ENCODE results near the gene CLSTN2.
A peak's percentile ranks its signal among the peaks of the same experiment; 100 is the strongest.

Gene CLSTN2

DNA sequence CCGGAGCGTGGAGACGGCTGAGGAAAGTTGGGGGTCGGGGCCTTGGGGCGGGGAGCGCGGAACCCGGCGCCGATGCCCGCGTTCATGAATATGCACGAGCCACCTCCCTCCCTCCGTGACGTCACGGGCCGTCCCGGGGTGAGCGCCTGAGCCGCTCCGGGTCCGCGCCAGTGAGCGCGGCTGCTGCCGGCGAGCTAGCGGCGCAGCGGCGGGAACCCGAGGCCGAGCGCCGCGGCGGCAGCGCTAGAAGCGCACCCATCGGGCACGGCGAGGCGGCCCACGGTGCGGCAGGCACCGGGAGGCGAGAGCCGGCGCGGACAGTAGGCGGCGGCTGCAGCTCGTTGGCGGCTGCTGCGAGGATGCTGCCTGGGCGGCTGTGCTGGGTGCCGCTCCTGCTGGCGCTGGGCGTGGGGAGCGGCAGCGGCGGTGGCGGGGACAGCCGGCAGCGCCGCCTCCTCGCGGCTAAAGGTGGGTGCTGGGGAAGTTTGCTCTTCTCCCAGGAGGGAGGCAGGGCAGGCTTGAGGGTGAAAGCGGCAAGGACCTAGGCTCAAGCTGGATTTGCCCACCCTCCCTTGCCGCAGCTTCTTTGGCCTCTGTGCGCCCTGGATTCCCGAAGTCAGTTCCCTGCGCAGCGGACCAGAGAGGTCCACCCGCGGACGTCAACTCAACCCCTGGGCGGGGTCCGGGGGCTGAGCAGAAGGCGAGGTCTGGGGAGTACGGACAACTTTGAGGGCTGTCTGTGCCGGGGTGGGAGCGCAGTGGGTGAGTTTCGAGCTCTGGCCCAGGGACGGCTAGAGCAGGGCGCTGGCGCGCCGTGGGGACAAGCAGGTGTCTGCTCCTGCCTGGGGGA is at the start of gene CLSTN2:
Gene CLSTN2 (plus strand): TSS at position 170 of the 850 bp plus-strand sequence.
- peak; percentile 4 for DNase-seq

- no peak for DNase-seq
Measured at GRCh38 chr3:139887431-139887830, 47.6 kb upstream of the CLSTN2 start.

DNA sequence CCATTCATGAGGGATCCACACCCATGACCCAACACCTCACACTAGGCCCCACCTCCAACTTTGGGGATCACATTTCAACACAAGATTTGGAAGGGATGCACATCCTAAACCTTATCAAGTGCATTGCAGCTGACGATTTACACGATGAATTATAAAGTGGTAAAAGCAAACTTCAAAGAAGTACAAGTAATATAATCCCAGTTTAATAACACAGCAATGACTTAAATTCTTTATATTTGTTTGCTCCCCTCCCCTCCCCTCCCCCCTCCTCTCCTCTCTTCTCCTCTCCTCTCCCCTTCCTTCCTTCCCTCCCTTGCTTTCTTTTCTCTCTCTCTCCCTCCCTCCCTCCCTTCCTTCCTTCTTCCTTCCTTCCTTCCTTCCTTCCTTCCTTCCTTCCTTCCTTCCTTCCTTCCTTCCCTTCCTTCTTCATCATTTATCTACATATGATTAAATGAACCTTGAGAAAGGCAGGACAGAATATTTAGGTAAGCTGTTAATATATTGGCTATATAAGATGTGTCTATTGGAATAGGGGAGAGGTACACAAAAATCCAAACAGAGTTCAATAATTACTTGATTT is 46.3 kb upstream of the CLSTN2 start:
- DNase-seq: no peak

DNA sequence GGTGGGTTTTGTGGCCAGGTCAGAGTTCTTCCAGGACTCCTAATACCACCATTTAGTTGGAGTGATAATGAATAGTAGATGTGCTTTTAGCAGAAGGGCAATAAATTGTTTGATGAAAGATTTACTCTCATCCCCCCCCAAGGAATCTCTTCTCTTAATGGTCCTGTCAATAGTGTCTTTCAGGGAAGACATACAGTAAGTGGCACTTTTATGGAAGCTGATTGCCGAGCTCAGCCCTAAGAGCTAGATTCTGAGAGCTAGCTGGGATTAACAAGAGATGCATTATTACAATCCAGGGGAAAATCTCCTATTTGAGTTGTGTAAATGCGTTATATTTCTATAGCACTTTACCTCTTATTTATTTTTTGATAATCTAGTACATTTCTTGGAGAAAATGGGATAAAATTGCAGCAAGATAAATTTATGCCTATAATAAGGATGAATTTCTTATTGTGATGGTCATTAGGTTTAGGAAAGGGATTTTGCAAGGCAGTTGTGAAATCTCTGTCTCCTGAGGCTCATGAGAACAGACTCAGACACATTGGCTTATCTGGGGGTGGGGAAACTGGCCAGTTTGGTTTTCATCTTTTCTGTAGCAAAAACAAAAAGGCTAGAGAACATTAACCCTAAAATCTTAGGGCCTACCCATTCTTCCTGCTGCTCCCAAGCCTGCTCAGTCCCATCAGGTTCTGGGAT is 41.6 kb upstream of the CLSTN2 start:
- no peak for DNase-seq

DNA sequence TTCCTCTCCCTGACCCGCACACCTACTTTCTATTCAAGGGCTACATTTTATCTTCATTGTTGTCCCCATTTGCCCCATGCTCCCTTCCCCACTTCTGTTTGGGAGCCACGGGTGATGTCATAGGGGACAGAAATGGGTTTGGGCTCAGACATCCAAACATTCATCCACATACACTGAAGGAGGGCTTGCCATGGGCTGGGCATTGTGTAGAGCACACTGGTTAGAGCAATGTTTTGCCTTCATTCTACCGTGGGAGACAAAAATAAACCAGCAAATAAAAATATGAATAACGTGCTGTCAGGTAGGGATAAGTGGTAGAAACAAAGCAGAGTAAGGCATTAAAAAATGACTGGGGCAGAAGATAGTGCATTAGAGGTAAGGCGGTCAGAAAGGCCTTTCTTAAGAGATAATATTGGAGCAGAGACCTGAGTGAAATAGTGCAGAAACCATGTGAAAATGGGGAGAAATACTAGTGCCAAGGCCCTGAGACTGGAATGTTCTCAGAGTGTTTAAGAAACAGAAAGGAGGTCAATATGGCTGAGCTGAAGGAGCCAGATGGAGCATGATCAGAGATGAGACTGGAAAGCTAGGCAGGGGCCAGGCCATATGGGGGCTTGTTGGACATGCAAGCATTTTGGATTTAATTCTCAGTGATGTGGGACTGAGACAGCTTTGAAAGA is 40.9 kb upstream of the CLSTN2 start:
- no peak for DNase-seq

DNA sequence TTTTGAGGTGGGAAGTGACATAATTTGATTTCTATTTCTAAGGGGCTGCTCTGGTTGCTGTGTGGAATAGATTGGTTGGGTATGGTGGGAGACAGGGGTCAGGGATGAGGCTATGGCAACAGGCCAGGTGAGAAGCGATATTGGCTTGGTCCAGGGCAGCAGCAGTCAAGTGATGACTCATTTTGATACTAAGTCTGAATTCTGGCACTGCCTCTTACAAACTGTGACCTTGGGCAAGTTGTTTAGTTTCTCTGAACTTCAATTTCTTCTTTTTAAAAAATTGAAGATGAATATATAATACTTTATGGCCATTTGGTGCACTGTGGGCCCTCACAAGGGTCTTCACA is 40.4 kb upstream of the CLSTN2 start:
- DNase-seq: no peak

- no peak for DNase-seq
Measured at GRCh38 chr3:139897759-139898158, 37.2 kb upstream of the CLSTN2 start.

GRCh38 chr3:139906418-139906817 is 28.6 kb upstream of the CLSTN2 start:
- DNase-seq: peak; percentile 56

- DNase-seq: no peak
Measured at GRCh38 chr3:139909811-139910210, 25.2 kb upstream of the CLSTN2 start.

- no peak for DNase-seq
Measured at GRCh38 chr3:139916271-139916670, 18.7 kb upstream of the CLSTN2 start.

- DNase-seq: no peak
Measured at GRCh38 chr3:139917226-139917785, 17.7 kb upstream of the CLSTN2 start.

DNA sequence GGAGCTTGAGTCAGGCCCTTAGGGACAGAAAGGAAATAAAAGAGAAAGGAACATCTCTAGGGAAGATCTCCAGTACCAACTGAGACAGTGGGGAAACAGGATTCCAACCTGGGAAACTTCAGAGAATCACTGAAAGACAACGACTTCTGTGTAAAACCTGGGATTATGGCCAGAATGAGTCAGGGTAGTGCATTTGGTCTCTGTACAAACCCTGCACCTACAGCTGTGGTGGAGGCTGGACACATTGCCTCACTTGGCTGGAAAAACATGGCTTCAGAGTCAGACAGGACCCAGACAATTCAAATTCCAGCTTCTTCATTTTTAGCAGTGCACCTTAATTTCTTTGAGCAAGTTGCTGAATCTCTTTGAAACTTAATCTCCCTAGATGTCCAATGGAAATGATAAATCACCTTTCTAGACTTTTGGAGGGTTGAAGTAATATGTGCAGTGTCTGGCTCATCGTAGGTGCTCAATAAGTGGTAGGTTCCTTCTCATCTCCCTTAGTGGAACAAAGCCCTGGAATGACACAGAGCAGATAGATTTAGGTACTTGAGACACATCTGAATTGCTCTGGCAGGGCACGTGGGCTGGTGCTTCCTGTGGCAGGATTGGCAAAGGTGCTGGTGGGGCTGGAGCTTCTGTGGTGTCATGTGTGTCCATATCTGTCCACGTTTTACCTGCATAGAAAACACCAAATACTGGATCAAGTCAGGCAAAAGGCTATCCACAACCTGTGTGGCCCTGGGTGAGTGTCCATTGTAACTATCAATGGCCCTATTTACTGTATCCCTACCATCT is 6.1 kb upstream of the CLSTN2 start:
- no peak for DNase-seq

DNA sequence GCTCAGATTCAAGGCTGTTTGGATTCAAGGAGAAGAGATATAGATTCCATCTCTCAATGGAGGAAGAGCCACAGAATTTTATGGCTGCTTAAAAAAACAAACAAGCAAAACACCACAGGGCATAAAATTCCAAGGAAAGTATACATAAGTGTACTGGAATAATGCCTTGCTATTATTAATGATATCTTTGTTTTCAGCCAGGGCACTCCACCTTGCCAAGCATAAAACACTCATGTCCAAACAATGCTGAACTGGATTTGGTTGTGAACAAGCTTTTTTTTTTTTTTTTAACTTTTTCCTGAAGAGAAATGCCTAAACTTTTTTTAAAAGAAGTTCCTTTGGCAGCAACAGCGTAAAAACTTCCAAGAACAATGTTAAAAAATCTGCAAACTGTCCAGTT is 4.8 kb upstream of the CLSTN2 start:
- no peak for DNase-seq

DNA sequence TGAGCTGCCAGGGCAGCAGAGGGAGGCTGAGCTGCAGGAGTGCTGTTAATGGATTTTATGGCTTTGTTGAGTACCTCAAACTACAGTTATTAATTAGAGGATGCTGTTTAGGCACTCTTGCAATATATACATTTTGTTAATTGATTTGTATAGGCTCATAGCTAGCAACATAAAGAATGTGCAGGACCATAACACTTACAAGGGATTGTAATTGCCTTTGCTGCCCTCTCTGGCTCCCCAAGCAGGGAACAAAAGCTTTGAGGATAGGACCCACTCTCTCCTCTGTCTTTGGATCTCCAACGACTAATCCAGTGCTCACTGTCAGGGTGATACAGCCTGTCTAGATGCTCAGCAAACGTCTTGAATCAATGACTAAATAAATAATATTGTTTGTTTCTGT is 1.2 kb upstream of the CLSTN2 start:
- no peak for DNase-seq

- no peak for DNase-seq
Measured at GRCh38 chr3:139934613-139935015, 371 bp upstream of the CLSTN2 start.

DNA sequence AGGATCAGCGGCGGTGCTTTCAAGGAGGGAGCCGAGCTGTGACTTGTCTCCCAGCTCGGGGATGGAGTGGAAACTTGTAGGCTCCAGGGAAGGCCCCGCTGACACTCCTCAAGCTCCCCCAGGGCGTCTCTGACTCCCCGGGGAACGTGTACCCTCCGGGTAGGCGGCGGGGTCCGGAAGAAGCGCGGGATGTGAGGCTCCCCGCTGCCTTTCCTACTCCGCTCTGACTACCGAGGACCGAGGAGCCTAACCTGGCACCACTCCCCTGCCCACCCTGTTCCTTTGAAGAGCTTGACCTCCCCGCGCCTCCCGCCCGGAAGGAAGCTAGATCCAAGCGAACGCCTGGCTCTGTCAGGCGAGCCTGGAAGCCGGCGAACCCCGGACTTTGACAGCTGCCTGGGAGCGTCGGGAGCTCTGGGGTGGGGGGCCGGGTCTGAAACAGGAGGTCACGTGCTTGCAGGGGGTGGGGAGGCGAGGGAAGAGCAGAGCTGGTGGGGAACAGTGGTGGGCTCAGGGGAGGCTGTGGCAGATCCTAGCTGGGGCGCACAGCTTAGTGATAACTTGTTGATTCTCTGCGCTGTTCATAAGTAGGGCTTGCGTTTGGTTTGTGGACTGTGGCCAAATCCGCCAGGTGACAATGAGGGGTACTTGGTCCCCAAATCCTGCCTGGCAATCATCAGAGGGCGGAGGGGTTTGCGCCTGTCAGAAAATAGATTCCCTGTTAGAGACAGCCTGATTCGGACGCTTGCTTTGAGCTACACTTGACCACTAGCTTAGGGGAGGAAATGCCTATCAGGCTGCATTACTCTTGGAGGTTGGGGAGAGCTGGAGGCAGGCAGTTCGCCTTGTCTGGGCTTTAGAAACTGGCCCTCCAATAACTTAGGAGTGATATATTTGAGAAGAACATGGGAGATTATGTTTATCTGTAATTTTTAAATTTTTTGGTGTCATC is 1.2 kb downstream of the CLSTN2 start:
- DNase-seq: no peak

GRCh38 chr3:139937674-139938279 is 2.8 kb downstream of the CLSTN2 start:
- DNase-seq: peak; percentile 22

DNA sequence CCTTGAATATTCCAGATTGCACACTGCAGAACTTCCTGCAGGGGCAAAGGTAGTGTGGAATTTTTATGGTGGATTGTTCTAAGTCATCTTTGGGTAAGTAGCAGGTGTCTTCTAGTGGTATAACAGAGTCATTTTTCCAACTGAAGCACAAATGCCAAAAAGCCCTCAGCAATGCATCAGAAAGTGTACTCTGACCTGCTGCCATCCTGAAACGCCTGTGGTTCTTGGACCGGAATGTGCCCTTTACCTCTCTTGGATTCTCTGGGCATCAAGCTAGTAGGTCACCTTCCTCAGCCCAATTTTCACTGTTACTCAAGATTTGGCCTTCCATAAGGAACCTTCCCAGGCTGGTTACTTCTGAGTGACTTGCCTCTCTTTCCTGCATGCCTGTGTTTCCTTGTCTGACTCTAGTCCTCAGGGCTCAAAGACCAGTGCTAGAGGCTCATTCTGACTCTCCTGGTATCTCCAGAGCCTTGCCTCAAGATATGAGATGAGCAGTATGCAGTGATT is 4.8 kb downstream of the CLSTN2 start:
- DNase-seq: no peak

DNA sequence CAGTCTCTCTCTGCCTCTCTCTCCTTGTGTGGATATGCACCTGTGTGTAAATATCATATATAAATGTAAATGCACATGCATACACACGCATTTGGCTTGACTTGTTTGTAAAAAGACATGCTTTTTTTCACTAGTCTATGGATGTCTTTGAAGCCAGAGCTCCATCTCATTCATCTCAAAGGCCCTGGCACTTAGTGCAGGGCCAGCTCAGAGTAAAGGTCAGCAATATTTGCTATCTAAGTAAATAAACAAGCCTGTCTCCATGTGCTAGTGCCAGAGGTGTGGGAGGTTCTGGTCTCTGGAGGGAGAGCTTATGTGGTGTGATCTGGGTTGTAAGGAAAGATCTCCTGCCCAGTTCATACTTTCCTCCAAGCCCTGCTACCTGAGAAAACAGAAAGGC is 5.6 kb downstream of the CLSTN2 start:
- DNase-seq: no peak

- DNase-seq: no peak
Measured at GRCh38 chr3:139941580-139941979, 6.6 kb downstream of the CLSTN2 start.
